GM15510 (cell line): ENCODE measurements around the gene FANCD2OS.
A peak's percentile ranks its signal among the peaks of the same experiment; 100 is the strongest.

ENCODE experiments used
- POLR2A ChIP-seq: IDR thresholded peaks from 3 replicates; pipeline ENCODE4 v1.6.1; 2011; ENCODE audit warnings: borderline replicate concordance; ENCODE audit not compliant: insufficient read length; ENCODE audit errors: extremely low read depth

Gene FANCD2OS

GRCh38 chr3:10115326-10116137 is 7.5 kb upstream of the FANCD2OS start, which contains the start of gene BRK1:
Gene BRK1 (plus strand): TSS chr3:10115675. CDS start chr3:10115702, 27 bp downstream.
- peak; percentile 97 for TF ChIP-seq POLR2A

- no peak for TF ChIP-seq POLR2A
Measured at GRCh38 chr3:10106919-10107318, 1.1 kb downstream of the FANCD2OS start.

GRCh38 chr3:10099041-10099440 is 9.0 kb downstream of the FANCD2OS start:
- TF ChIP-seq POLR2A: no peak

GRCh38 chr3:10093678-10094077 is 14.4 kb downstream of the FANCD2OS start:
- no peak for TF ChIP-seq POLR2A

GRCh38 chr3:10090179-10090578 is 17.9 kb downstream of the FANCD2OS start:
- TF ChIP-seq POLR2A: no peak

GRCh38 chr3:10088256-10088655 is 19.8 kb downstream of the FANCD2OS start:
- TF ChIP-seq POLR2A: no peak

GRCh38 chr3:10085738-10086137 is 22.3 kb downstream of the FANCD2OS start:
- TF ChIP-seq POLR2A: no peak

GRCh38 chr3:10081871-10082270 is 26.2 kb downstream of the FANCD2OS start:
- TF ChIP-seq POLR2A: no peak

GRCh38 chr3:10074666-10075065 is 33.4 kb downstream of the FANCD2OS start:
- TF ChIP-seq POLR2A: no peak

GRCh38 chr3:10055097-10055496 is 53.0 kb downstream of the FANCD2OS start:
- TF ChIP-seq POLR2A: no peak
